HG03159 (cell line): ENCODE results near the gene TPRN.

Source experiments
- ATAC-seq: cut with Tn5 transposase; IDR thresholded peaks from one replicate; pipeline ENCODE4 v1.9.1; 2021; ENCODE audit warnings: mild to moderate bottlenecking, moderate library complexity; ENCODE audit not compliant: unreplicated experiment

TPRN gene

DNA sequence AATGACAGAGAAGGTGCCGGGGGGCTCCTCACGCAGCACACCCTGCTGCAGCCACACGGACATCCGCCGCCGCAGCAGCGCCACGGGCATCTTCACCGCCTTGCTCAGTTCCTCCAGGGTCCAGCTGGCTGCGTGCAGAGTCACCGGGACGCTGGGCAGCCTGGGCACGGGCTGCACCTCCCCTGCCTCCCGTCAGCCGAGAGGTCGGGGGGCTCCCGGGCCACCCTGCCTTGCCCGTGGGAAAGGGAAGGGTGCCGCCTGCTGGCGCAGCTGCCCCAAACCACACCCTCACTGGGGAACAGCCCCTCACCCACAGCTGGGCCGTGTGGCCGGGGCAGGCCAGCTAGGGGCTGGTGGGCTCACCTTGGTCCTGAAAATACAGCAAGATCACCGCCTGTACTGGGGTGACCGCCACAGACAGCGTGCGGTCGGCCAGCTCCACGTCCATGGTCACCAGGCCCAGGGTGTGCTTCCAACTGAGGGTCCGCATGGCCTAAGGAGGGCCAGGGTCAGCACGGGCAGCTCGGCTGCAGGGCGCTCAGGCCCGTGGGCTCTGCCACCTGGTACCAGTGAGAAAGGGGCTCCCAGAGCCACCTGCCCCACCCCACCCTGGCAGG lies 25.1 kb downstream of the TPRN start:
- no peak for ATAC-seq

DNA sequence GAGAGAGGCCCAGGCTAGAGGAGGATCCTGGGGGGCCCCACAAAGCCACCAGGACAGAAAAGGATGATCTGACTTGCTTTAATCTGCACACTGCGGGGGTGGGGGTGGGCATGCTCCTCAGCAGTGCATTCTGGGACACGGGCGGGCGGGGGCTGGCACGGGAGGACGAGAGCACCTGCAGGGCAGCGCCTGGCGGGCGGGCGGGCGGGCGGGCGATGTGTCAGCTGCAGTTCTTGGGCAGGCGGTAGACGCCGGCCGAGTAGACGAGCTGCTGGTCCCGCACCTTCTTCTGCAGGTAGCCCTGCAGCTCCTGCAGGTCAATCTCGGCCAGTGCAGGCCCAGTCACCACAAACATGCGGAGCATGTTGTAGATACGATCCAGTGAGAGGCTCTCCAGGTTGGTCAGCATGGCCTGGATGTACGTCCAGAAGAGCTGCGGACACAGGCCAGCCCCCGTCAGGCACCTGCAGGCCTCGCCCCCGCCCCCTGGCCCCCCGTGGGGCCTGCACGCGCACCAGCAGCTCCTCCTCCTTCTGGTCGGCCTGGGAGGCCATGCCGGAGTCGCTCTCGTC lies 25.7 kb downstream of the TPRN start:
- ATAC-seq = no peak

DNA sequence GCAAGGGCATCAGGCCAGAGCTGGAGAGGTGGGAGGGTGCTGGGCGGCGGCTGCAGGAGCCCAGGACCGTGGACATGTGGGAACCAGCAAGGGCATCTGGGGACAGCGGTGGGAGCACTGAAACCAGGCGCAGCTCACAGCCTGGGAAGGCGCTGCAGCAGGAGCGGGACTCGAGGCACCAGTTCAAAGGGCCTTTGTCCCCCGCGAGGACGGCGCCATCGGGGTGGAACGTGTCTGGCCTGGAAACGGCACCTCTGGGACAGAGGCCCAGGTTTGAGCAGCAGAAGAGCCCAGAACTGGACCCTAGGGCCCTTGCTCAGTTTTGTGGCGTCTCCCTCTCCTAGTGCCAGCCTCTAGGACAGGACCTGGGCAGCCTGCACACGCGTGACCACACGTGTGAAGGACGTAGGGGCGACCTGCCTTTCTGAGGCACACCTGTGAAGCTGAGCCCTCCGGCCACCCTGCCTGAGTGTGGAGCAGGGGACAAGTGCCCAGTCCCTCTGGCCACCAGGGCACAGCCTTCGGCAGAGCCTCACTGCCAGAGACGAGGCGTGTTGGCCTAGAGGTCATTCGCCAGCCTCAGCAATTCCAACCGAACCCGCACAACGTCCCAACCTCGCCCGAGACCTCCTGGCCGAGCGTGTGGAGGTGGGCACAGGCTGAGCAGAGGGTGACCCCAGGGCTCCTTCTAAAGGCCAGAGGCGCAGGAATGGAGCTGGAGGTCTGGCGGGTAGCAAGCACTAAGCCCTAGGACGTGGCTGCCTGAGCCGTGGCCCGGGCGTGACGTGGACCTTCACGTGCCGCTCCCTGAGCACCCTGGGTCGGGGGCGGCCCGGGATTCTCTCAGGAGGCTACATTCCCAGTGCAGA lies 26.5 kb downstream of the TPRN start:
- ATAC-seq = no peak

DNA sequence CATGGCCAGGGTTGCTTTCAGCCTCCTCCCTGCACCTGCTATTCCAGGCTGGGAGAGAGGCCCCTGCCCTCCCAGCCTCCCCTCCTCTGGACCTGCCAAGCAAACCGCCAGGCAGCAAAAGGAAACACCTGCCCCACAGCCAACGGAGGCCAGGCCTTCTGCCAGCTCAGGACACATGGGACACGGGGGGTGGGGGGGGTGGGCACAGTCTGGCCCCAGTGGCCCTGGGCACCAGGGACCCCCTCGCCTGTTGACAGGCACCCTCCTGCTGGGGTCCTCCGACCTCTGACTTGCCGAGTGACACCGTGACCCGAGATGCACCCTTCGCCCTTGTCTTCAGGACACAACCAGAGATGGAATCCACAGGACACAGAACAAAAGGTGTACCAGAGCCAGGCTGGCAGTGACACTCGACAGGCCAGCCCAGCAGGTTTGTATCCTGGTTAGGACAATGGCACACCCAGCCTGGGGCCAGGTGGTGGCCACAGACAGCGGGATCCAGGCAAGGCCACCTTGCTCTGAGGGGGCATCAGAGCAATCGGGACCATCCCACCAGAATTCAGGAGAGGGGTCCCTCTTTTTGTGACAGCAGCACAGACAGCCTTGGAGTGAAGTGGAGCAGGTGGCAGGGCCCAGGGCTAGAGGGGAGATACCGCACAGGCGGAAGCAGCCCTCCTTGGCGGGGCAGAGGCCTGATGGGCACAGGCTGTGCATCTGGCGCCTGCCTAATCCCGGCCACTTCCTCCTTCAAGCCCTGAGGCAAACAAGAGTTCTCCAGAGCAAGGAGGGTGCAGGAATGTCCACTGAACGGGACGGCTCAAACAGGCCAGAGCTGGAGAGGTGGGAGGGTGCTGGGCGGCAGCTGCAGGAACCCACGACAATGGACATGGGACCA lies 27.4 kb downstream of the TPRN start:
- no peak for ATAC-seq

DNA sequence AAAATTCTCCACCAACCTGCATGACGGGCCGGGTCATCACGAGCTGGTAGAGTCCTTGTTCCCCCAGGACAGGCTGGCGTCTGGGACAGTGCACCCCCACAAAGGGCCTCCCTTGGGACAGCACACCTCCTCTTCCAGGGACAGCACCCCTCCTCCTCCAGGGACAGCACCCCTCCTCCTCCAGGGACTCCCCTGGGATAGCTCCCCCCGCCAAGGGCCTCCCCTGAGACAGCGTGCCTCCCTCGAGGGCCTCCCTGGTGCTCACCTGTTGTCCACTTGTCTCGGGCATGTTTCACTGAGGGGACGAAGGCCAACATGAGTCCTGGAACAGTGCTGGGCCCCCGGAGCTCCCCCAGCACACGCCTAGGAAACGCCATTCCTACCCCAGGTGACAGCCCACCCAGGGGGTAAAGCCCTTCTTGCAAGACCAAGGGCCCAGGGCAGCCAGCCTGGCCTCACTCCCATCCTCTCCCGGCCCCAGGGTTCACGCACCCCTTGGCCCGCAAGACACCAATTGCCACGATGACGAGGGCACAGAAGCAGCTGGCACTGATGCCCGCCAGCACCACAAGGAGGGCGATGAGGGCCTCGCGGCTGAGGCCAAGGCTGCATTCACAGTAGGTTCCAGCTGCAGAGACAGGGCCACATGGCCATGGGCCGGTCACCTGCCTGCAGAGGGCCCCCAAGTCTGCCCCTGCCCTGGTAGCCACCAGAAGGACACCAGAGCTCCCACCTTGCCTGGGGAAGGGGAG lies 29.2 kb downstream of the TPRN start:
- no peak for ATAC-seq

DNA sequence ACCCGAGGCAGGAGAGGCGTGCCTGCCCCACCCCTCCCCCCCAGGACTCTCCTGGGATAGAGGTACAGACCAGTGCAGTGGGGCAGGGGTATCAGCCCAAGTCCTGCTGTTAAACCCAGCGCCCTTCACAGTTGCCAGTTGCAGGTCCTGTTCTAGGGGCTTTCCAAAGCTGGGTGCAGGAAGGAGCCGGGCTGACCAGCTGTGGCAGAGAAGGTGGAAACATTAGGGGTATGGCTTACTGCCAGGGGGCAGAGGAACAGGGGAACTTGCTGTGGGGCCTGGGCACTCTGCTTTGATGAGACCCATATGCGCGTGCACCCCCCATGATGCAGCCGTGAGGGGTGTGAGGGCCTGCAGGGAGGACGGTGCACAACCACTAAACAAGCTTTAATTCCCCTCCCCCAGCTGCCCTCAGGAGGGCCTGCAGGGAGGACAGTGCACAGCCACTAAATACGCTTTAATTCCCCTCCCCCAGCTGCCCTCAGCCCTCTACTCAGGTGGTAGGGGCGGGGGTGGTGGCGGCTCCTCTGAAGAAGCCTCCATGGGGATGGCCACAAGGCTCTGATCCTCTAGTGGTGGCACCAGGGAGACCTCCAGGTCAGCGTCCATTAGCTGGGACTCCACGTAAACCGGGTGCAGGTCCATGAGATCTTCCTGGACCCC lies 29.9 kb downstream of the TPRN start:
- no peak for ATAC-seq

DNA sequence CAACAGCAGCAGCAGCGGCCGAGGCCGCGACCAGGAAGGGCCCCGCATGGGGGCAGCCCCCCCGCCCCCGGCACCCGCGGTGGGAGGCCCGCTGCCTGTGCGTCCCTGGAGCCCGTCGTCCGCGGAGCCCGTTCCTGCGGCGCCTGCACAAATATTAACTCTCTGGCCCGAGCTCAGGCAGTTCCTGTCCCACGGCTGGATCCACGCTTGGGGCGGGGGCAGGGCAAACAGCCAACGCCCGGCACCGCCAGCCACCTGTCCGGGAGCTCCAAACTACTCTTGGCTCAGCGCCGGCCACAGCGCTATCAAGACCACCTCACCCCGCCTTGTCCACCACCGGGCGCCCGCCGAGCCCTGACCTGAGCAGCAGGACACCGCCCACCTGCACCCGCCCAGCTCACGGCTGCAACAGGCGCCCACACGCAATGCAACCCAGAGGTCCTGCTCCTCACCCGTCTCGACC lies 30.6 kb downstream of the TPRN start, which contains the start of gene LRRC26:
Gene LRRC26 (minus strand): TSS at position 156 of the 463 bp plus-strand sequence. CDS start 108 bp downstream, at position 48.
- no peak for ATAC-seq

DNA sequence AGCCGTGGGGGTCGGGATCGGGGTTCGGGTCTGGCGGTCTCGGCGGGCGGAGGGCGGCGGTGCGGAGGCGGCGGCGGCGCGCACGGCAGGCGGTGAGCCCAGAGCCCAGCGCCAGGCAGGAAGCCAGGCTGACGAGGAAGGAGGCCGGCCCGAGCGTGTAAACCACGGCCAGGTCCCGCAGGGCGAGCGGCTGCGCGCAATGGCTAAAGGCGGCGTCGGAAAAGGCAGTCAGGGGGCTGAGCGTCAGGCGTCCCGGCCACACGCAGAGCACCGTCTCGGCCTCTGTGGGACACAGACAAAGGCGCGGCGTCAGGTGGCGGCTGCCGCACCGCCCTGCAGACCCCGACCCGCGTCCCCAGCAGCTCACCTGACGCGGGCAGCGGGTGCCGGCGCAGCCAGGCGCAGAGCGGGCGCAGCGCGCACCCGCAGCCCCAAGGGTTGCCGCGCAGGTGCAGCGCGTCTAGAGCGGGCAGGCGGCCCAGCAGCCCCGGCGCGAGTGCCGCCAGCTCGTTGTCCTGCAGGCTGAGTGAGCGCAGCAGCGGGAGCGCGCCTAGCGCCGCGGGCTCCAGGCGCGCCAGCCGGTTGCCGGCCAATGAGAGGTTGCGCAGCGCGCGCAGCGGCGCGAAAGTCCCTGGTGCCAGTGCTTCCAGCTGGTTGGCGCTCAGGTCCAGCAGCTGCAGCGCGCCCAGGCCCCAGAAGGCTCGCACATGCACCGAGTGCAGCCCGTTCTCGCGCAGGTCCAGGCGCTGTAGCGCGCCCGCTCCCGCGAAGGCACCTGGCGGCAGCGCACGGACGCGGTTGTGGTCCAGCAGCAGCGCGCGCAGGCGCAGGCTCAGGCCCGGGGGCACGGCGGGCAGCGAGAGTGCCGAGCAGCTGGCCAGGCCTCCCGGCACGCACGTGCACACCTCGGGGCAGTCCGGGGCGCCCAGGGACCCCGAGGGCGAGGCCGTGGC lies 31.4 kb downstream of the TPRN start:
- no peak for ATAC-seq

DNA sequence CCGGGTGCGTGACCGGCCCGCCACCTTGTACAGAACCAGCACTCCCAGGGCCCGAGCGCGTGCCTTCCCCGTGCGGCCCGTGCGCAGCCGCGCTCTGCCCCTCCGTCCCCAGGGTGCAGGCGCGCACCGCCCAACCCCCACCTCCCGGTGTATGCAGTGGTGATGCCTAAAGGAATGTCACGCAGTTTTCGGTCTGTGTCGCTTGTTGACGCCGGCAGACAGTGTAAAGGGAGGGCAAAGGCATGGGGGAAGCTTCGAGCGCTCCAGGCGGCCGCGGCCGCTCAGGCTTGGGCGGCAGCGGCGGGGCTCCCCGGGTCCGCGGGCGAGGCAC lies 32.0 kb downstream of the TPRN start:
- no peak for ATAC-seq

DNA sequence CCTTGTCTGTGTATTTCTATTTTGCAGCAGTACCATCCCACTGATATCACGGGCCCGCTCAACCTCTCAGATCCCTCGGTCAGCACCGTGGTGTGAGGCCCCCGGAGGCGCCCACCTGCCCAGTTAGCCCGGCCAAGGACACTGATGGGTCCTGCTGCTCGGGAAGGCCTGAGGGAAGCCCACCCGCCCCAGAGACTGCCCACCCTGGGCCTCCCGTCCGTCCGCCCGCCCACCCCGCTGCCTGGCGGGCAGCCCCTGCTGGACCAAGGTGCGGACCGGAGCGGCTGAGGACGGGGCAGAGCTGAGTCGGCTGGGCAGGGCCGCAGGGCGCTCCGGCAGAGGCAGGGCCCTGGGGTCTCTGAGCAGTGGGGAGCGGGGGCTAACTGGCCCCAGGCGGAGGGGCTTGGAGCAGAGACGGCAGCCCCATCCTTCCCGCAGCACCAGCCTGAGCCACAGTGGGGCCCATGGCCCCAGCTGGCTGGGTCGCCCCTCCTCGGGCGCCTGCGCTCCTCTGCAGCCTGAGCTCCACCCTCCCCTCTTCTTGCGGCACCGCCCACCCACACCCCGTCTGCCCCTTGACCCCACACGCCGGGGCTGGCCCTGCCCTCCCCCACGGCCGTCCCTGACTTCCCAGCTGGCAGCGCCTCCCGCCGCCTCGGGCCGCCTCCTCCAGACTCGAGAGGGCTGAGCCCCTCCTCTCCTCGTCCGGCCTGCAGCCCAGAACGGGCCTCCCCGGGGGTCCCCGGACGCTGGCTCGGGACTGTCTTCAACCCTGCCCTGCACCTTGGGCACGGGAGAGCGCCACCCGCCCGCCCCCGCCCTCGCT lies 32.6 kb downstream of the TPRN start:
- ATAC-seq = no peak

DNA sequence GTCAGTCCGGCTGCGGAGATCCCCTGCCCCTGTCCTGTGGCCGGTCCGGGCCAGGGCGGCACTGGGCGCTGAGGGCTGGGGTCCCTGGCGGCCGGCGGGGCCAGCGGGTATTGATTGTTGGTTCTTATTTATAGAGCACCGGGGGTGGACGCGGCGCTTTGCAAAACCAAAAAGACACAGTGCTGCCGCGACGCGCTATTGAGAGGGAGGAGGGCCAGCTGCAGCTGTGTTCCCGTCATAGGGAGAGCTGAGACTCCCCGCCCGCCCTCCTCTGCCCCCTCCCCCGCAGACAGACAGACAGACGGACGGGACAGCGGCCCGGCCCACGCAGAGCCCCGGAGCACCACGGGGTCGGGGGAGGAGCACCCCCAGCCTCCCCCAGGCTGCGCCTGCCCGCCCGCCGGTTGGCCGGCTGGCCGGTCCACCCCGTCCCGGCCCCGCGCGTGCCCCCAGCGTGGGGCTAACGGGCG lies 33.2 kb downstream of the TPRN start:
- ATAC-seq = no peak

DNA sequence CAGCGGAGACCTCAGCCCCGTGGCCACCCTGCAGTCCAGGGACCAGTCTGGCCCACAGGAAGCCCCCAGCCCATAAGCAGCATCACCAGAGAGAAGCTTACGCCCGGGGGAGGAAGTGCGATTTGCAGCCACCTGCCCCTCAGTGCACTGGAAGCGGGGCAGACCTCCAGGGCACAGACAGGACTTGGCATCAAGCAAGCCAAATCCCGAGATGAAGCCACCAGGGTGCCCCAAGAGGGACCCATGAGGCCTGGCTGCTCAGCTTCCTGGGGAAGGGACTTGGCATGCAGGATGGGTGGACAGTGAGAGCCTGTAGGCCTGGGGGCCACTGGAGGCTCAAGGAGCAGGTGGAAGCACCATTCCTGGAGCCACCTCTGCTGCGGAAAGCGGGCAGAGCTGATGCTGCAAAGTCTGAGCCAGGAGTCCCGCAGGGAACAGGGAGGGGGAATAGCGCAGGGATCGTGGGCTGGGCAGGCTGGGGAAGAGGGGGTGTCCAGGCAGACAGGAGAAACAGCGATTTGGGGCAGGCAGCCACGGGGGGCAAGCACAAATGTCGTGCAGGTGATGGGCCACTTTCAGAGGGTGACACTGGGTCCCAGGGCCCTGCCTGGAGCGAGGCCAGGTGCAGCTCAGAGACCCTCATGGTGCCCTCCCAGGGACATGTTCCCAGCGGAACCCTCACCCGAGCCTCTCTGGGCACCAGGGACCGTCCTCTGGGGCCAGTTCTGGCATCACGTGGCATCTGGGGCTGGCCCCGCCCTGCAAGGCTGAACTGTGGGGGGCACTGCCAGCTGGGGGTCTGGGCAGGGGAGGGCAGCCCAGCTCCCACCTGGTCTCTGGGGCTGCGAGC lies 33.9 kb downstream of the TPRN start:
- no peak for ATAC-seq

DNA sequence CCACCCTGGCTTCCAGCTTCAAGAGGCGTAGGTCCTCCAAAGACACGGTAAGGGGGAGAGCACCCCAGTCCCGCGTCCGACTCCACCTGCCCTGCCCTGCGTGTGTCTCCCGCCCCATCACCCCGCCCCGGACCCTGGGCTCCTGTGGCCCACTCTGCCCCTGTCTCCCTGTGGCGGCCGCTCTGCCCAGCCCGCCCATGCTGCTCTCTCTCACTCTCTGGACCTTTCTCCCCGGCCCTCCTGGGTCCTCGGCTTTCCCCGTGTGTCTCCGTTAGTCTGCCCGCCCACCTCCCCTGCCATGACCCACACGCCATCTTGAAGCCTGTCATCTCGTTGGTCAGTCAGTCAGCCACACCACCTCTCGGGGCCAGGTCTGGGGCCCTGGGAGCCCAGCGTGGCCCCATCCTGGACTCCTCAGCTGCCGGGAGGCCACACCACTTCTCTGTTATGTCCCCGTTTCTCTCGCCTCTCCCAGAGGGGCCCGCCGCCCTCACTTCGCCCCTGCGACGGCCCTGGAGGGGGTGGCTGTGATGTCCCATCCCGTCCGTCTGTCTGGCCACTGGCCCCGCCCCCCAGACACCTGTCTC lies 35.2 kb downstream of the TPRN start:
- no peak for ATAC-seq

DNA sequence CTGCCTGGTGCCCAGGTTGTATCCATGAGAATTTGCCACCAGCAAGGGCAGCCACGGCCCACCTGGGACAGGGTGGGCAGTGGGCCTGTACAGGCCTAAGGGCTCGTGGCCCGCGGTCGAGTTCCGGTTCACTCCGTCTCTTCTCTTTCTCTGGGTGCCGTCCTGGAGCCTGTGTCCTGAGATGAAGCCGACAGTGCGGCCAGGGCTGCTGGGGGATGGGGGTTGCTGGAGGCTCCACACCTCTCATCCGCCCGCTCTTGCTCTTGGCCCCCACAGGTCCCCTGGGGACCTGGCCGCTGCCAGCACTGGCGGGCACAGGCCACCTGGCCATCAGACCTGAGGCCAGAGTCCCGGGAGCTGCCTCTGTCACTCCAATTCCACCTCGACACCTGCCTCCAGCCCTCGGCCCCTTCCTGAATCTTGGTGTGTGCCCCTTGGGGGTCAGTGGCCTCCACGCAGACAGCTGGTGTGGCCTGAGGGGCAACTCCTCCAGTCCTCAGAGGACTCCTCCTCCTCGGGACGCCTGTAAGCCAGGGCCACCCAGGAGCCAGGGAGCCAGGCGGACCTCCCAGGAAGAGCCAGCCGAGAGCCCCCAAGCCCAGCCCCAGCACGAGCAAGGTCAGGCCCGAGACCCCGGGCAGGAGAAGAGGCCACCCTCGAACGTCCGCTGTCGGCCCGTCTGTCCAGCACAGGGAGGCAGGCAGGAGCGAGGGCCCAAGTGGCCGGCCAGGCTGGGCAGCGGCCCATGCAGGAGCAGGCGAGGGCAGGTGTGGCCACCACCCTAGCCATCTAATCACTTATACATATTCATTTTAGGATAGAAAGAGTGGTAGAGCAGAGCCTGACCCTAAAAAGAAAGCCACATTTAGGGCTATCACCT lies 35.9 kb downstream of the TPRN start:
- ATAC-seq = no peak

DNA sequence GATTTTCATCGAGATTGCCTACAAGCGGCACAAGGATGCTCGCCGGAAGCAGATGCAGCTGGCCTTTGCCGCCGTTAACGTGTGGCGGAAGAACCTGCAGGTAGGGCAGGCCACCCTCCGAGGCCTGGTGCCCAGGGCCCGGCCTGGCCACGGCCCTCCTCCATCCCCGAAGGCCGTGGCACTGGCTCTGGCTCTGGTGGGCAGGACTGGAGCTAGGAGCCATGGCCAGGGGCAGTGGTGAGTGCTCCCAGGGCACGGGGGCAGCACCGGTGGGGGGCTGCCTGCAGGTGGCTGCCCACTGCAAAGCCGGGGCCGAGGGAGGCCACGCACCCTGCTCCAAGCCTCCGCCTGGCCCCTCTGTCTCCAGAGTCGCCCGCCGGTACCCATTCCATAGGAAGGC lies 36.7 kb downstream of the TPRN start:
- ATAC-seq = no peak

DNA sequence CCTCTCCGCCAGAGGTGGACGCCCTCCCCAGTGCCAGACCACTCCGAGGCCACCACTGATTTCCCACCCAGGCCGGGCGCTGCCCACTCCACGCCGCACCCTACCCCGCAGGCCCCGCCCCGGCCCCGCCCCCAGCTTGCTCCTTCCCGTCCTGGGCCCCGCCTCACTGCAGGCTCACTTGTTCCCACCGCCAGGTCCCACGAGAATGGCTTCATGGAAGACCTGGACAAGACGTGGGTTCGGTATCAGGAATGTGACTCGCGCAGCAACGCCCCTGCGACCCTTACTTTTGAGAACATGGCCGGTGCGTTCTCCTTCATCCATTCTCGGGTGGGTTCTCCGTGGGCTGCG lies 37.2 kb downstream of the TPRN start:
- no peak for ATAC-seq
